Islet of Langerhans (tissue), 1 donor: Measurements from ENCODE around the gene ZNF804A.
"Not testable (repeated sequence)": the region's sequence is repeated elsewhere in the genome, so short reads cannot be mapped to it uniquely, and the experiment has no call there.

Source experiments
- FAIRE-seq: peaks from one replicate; lab custom pipeline; 2011; peaks lifted over from hg19 to GRCh38; lab: Jason Lieb, UNC

ZNF804A gene

GRCh38 chr2:184728411-184728810, 130.1 kb downstream of the ZNF804A start:
- no peak for FAIRE-seq

- FAIRE-seq: no peak
These were observed 131.3 kb downstream of the ZNF804A start for GRCh38 chr2:184729581-184729980.

GRCh38 chr2:184730288-184730687, 132.0 kb downstream of the ZNF804A start:
- FAIRE-seq: no peak

DNA sequence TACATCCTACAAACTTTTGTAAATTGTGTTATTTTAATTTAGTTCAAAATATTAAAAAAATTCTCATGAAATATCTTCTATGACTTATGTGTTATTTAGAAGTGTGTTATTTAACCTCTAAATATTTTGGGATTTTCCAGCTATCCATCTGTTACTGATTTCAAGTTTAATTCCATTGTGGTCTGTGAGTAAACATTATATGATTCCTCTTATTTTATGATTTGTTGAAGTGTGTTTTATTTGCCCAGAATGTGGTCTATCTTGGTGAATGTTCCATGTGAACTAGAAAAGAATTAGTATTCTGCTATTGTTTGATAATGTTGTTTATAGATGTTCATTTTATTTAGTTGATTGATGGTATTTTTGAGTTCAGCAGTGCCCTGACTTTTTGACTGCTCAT, 136.0 kb downstream of the ZNF804A start:
- no peak for FAIRE-seq

DNA sequence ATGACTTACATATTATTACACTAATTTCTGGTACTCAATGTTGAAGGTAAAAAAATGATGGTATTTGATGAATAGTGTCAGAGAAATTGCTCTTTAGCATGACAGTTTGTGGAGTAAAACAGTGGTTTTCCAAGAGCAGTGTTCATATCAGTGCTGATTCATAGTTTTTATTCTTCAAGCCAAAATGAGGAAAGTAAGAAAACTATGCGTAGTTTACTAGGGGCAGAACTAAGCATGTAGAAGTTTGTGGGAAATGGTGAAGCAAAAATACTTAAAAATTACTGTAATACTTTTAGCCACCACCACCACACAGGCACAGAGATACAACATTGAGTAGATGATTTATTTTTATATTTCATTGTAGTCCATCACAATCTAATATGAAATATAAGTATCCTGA, 137.3 kb downstream of the ZNF804A start:
- no peak for FAIRE-seq

- FAIRE-seq: no peak
These were observed 144.8 kb downstream of the ZNF804A start for GRCh38 chr2:184743096-184743495.

DNA sequence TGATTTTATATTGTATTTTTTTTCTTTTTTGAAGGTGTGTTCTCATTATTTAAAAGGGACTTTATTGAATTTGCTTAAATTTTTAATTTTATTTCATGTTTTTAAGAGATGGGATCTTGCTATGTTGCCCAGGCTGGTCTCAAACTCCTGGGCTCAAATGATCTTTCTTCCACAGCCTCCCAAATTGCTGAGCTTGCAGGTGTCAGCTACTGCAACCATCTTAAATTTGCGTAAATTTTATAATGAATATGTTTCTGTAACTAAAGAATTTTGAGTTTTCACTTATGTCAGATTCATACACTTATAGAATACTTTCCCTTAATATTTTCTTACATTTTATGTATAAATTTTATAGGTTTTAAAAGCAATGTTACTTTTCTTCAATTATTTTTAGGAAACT, 157.8 kb downstream of the ZNF804A start:
- no peak for FAIRE-seq

DNA sequence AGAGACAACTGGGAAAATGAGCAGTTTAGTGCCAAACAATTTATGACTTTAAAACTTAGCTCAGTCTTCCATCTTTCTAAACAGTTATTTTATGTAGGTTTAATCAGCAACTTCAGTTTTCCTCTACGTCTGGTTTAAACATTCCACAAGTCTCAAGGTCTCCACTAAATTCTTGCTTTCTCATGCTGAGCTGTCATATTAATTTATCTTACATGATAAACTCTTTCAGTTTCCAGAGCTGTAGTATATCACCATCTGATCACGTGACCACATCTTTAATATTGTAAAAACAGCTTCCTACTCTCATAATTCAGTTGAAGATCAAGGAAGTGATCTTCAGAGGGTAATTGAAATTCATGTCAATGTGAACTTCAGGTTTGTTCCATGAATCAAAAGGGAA, 158.6 kb downstream of the ZNF804A start:
- FAIRE-seq: no peak

GRCh38 chr2:184759557-184760255, 161.4 kb downstream of the ZNF804A start:
- not testable (repeated sequence) for FAIRE-seq

DNA sequence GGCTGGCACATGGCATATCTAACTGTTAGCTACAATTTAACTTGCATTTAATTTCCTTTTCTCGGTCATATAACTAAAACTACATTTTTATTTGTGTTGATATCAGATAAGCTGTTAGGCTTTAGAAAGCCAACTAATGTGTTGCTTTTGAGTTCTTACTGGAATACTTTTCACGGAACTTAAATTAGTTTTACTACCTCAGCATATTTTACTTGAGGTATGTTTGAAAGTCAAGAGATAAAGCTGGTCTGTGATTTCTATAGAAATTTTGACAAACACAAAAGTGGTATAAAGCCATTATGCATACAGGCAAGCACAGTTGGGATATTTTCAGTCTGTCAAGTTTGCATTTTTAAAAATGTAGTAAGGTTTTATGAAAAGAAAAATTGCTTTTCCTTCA, 162.6 kb downstream of the ZNF804A start:
- no peak for FAIRE-seq

DNA sequence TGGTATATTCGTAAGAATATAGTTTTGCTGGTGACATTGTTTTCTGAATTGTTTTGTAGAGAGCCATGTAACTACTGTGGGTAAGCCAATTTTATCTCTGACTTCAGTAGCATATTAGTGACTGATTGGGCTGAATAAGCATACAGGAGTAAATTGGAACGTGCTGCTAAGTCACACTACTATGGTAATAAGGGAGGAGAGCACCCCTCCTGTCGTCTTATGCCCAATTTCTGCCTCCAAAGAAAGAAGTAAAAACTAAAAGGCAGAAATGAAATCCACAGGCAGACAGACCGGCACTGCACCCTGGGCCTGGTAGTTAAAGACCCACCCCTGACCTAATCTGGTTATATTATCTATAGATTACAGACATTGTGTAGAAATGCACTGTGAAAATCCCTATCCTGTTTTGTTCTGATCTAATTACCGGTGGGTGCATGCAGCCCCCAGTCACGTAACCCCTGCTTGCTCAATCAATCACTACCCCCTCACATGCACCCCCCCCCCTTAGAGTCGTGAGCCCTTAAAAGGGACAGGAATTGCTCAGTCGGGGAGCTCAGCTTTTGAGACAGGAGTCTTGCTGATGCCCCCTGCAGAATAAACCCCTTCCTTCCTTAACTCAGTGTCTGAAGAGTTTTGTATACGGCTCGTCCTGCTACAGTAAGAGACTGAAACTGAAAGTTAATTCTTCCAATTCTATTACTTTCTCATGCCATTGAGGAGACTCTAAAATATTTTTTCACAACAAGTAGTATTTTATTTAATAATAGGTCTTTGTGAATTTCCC, 167.0 kb downstream of the ZNF804A start:
- FAIRE-seq: no peak

DNA sequence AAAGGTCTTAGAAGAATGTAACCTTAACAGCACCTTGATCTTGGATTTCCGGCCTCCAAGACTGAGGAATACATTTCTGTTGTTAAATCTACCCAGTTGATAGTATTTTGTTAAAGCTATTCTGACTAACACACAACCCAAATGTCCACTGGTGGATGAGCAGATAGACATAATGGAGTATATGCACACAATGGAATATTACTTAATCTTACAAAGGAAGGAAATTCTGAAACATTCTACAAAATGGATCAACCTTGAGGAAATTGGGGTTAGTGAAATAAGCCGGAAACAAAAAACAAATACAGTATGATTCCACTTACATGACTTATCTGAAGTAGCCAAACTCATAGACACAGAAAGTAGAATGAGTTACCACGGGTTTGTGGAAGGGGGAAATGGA, 168.7 kb downstream of the ZNF804A start:
- FAIRE-seq: no peak

- no peak for FAIRE-seq
These were observed 170.7 kb downstream of the ZNF804A start for GRCh38 chr2:184769023-184769422.

DNA sequence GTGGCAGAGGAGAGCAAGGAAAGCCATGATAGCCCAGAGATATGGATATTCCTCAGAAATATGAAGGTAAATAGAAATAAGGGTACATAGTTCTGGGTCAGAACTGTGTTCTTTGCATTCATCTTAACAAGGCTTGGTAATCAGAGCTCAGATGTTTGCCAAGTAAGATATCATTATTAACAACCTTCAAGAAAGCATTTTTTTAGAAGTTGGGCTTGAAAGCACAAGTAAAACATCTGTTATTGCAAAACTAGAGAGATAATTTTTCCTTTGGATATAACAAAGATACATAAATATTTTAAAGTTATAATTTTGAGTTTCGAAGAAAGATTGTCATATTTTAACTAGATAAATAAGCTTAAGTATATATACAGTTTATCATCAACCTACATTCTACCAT, 171.4 kb downstream of the ZNF804A start:
- no peak for FAIRE-seq

- no peak for FAIRE-seq
These were observed 181.4 kb downstream of the ZNF804A start for GRCh38 chr2:184779777-184780176.

GRCh38 chr2:184780384-184780783, 182.1 kb downstream of the ZNF804A start:
- FAIRE-seq: no peak

DNA sequence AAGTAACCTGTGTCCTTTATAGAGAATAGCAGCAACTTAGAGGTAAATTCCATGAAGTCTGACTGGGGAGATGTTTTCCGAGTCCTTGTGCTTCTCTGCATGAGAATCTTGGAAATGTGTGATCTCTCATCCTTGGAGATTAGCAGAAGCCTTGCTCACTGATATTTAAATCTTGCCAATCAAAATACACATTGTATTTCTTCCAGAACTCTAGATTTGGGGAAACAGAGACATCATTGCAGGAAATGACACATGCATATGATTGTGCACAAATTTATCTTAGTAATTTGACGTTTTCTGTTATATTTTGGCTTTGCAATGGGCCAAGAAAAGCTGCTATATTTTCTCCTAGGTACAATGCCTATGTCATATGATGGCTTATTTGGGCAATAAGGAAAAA, 182.6 kb downstream of the ZNF804A start:
- no peak for FAIRE-seq

DNA sequence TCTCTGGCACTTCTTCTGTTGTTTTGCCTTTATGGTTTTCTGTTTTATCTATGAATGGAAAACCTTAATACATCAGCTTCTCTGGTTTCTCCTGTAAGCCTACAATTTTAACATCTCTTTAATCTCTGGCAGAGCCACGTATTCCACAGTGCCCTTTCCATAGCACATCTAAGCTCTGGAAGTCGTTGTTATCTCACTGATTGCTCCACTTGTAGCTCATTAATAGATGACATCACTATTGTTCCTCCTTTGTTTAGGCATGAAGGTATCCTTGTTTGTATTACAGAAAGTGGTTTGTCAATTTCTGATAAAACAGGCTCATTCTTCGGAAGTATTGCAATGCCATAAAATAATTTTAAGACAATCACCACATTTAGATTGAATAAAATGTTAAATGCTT, 185.2 kb downstream of the ZNF804A start:
- no peak for FAIRE-seq

DNA sequence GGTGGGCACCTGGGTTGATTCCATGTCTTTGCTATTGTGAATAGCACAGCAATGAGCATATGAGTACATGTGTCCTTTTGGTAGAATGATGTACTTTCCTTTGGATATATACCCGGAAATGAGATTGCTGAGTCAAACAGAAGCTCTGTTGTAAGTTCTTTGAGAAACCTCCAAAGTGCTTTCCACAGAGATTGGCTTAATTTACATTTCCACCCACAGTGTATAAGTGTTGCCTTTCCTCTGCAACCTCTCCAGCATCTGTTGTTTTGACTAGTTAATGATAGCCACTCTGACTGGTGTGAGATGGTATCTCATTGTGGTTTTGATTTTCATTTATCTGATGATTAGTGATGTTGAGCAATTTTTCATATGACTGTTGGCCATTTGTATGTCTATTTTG, 194.8 kb downstream of the ZNF804A start:
- no peak for FAIRE-seq

- no peak for FAIRE-seq
These were observed 201.1 kb downstream of the ZNF804A start for GRCh38 chr2:184799379-184799778.

- no peak for FAIRE-seq
These were observed 216.1 kb downstream of the ZNF804A start for GRCh38 chr2:184814421-184814820.

GRCh38 chr2:184815824-184816223, 217.5 kb downstream of the ZNF804A start:
- no peak for FAIRE-seq

DNA sequence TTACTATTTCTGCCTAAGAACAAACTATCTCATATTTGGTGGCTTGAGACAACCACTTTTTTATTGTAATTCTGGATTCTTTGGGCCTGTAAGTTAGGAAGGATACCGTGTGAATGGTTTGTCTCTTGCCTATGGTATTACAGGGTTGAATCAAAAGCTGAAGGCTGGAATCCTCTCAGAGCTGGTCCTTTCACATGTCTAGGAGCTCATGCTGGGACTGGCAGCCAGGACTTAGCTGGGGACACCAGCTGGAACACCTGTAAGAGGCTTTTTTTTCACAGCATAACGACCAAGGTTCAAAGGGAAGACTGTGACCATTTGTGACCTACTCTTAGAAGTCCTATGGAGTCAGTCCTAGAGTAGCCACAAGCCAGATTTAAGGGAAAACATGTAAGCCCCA, 226.3 kb downstream of the ZNF804A start:
- FAIRE-seq: no peak

DNA sequence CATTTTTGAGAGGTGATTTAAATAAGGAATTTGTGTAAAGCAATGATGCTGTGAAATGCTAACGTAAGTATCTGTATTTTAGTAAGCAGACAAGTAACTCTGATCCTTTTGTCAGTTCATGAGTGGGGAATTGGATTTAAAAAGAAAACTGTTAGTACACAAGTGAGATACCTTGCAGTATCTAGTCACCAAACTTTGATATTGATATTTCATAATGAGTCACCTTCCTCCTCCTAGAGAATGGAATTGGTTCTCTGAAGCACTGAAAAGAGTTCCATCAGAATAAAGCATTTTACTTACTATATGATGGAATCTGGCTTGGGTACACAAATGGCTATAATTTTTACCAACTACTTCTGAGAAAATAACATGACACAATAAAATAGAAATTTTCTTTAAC, 232.2 kb downstream of the ZNF804A start:
- FAIRE-seq: no peak
